VCaP (cell line): Measurements from ENCODE around the gene OR6M1.

Experiments
- H3K27ac ChIP-seq: fragments of 450-650 bp; 2 replicates; pipeline ENCODE4 v1.5.1; 2017
- CTCF ChIP-seq: fragments of 450-650 bp; conservative IDR thresholded peaks from 2 replicates; pipeline ENCODE4 v1.5.1; 2017; ENCODE audit warnings: mild to moderate bottlenecking, moderate library complexity

OR6M1 gene

GRCh38 chr11:123775715-123776549 lies 30.2 kb downstream of the OR6M1 start:
- no peak for TF ChIP-seq CTCF
- no peak overlapping the region for H3K27ac ChIP-seq

GRCh38 chr11:123775289-123775688 lies 30.9 kb downstream of the OR6M1 start:
- H3K27ac ChIP-seq: no peak overlapping the region
- TF ChIP-seq CTCF: no peak

- H3K27ac ChIP-seq: no peak overlapping the region
- no peak for TF ChIP-seq CTCF
These were observed 32.2 kb downstream of the OR6M1 start for GRCh38 chr11:123773959-123774358.

- TF ChIP-seq CTCF: no peak
- H3K27ac ChIP-seq: no peak overlapping the region
These were observed 33.1 kb downstream of the OR6M1 start for GRCh38 chr11:123773026-123773425.

GRCh38 chr11:123771664-123772063 lies 34.5 kb downstream of the OR6M1 start:
- no peak for TF ChIP-seq CTCF
- H3K27ac ChIP-seq: no peak overlapping the region

GRCh38 chr11:123770712-123771111 lies 35.4 kb downstream of the OR6M1 start:
- no peak for TF ChIP-seq CTCF
- no peak overlapping the region for H3K27ac ChIP-seq

GRCh38 chr11:123765601-123766000 lies 40.5 kb downstream of the OR6M1 start:
- no peak for TF ChIP-seq CTCF
- no peak overlapping the region for H3K27ac ChIP-seq
